GM12878 (cell line): ENCODE data around the gene CBFB. TPM values are rescaled to one million over a fixed set of nuclear protein-coding genes. Genes with fewer than 3 reads are reported as not detected.

Source experiments
- ATAC-seq: fragments of 200-7000 bp; cut with Tn5 transposase; 3 replicates; pipeline ENCODE4 v1.9.1; 2020; ENCODE audit warnings: mild to moderate bottlenecking, moderate library complexity
- BruUV-seq: library from RNA; stranded (reverse); fragments of 400-500 nt; replicated peaks from 2 replicates; lab custom pipeline; 2021; lab: Mats Ljungman, UMichigan
- CTCF ChIA-PET: fragments of 300-600 bp; sonication (Branson Sonifier 250); formaldehyde crosslinking; extraction: SDS; loops from one replicate; lab custom pipeline; 2021; ENCODE audit warnings: inconsistent platforms; lab: Yijun Ruan, JAX
- POLR2A ChIA-PET: fragments of 350-600 bp; formaldehyde crosslinking; extraction: SDS; loops from one replicate; lab custom pipeline; 2021; ENCODE audit warnings: inconsistent platforms; lab: Charles Lee
- RAD21 ChIA-PET: fragments of 300-600 bp; sonication (Branson Sonifier 250); formaldehyde crosslinking; loops from one replicate; lab custom pipeline; 2023; ENCODE audit warnings: antibody characterized with exemption; ENCODE audit not compliant: unreplicated experiment; lab: Charles Lee
- SMC1A ChIA-PET: fragments of 300-600 bp; sonication (Branson Sonifier 250); formaldehyde crosslinking; loops from one replicate; lab custom pipeline; 2023; ENCODE audit not compliant: unreplicated experiment, uncharacterized antibody; lab: Charles Lee
- DNase-seq: peaks from one replicate; pipeline ENCODE4 v3.0.0-alpha.2; 2011; ENCODE audit warnings: low read depth, low spot score
- FAIRE-seq: peaks from 3 replicates; lab custom pipeline; 2011; peaks lifted over from hg19 to GRCh38; lab: Jason Lieb, UNC
- H2AFZ ChIP-seq: 2 replicates; pipeline ENCODE4 v1.6.0; 2011; ENCODE audit warnings: low read depth, low read length, control low read depth; ENCODE audit not compliant: control insufficient read depth
- H3K27ac ChIP-seq: 2 replicates; pipeline ENCODE4 v1.5.1; 2011; ENCODE audit warnings: control low read depth; ENCODE audit not compliant: control insufficient read depth, insufficient read depth
- H3K27me3 ChIP-seq, 2 experiments: replicated peaks in 1 of 2; 2 replicates each; pipeline versions ENCODE4 v1.6.0 to v1.6.1; 2011; ENCODE audit warnings: low read length in 1 of 2; ENCODE audit not compliant: control insufficient read depth in 2 of 2, insufficient read depth in 2 of 2
- H3K36me3 ChIP-seq, 2 experiments: 2 replicates each; pipeline ENCODE4 v1.5.1; 2011; ENCODE audit warnings: low read length in 1 of 2; ENCODE audit not compliant: control insufficient read depth in 2 of 2, insufficient read depth in 2 of 2
- H3K4me1 ChIP-seq: 2 replicates; pipeline ENCODE4 v1.6.1; 2011; ENCODE audit warnings: mild to moderate bottlenecking, low read length, moderate library complexity, mixed read lengths; ENCODE audit not compliant: control insufficient read depth, insufficient read depth
- H3K4me2 ChIP-seq: 2 replicates; pipeline ENCODE4 v1.6.0; 2011; ENCODE audit warnings: control low read depth; ENCODE audit not compliant: control insufficient read depth, insufficient read depth
- H3K4me3 ChIP-seq: fragments of 200-600 bp; sonication (generic); 2 replicates; pipeline ENCODE4 v1.5.1; 2016
- H3K79me2 ChIP-seq: 2 replicates; pipeline ENCODE4 v1.6.0; 2011; ENCODE audit warnings: low read length; ENCODE audit not compliant: control insufficient read depth, insufficient read depth
- H3K9ac ChIP-seq: 2 replicates; pipeline ENCODE4 v1.8.0; 2011; ENCODE audit warnings: low read length, control low read depth, mixed read lengths; ENCODE audit not compliant: control insufficient read depth, insufficient read depth
- H3K9me3 ChIP-seq: replicated peaks from 3 replicates; pipeline ENCODE4 v1.5.1; 2011; ENCODE audit warnings: mild to moderate bottlenecking, low read length; ENCODE audit not compliant: control insufficient read depth, insufficient read depth
- H4K20me1 ChIP-seq: 2 replicates; pipeline ENCODE4 v1.6.0; 2011; ENCODE audit not compliant: control insufficient read depth, insufficient read depth
- ASH2L ChIP-seq: fragments of 300-600, 200-600 bp; sonication (generic); IDR thresholded peaks from 2 replicates; pipeline ENCODE4 v1.6.1; 2017; ENCODE audit warnings: low read depth, mild to moderate bottlenecking, borderline replicate concordance
- BCLAF1 ChIP-seq: fragments of 450-650 bp; IDR thresholded peaks from 2 replicates; pipeline ENCODE4 v1.6.1; 2017; ENCODE audit warnings: antibody characterized with exemption, mild to moderate bottlenecking, moderate library complexity
- BMI1 ChIP-seq: fragments of 450-650 bp; IDR thresholded peaks from 2 replicates; pipeline ENCODE4 v1.6.1; 2016; ENCODE audit warnings: mild to moderate bottlenecking, moderate library complexity, borderline replicate concordance
- CUX1 ChIP-seq: IDR thresholded peaks from 2 replicates; pipeline ENCODE4 v1.6.1; 2012; ENCODE audit warnings: improper control_type of control experiment, low read depth, low read length; ENCODE audit not compliant: insufficient replicate concordance
- E2F4 ChIP-seq: IDR thresholded peaks from 2 replicates; pipeline ENCODE4 v1.6.1; 2012; ENCODE audit warnings: low read depth, low read length, improper control_type of control experiment
- EP300 ChIP-seq, 2 experiments: fragments of 150-350 bp in 1 of 2; IDR thresholded peaks; 2 replicates each; pipeline ENCODE4 v1.6.1; 2011 to 2012; ENCODE audit warnings: low read depth in 2 of 2, low read length in 2 of 2, borderline replicate concordance in 1 of 2, improper control_type of control experiment in 1 of 2, inconsistent platforms in 1 of 2; ENCODE audit not compliant: control insufficient read depth in 1 of 2
- LARP7 ChIP-seq: fragments of 450-650 bp; IDR thresholded peaks from 2 replicates; pipeline ENCODE4 v1.6.1; 2017; ENCODE audit warnings: mild to moderate bottlenecking
- NR2C1 ChIP-seq: fragments of 450-650 bp; IDR thresholded peaks from 2 replicates; pipeline ENCODE4 v1.6.1; 2017; ENCODE audit warnings: antibody characterized with exemption, mild to moderate bottlenecking, moderate library complexity
- POLR2AphosphoS5 ChIP-seq: IDR thresholded peaks from 2 replicates; pipeline ENCODE4 v1.6.1; 2011; ENCODE audit warnings: mild to moderate bottlenecking, low read length, inconsistent platforms
- SPI1 ChIP-seq: IDR thresholded peaks from 2 replicates; pipeline ENCODE4 v1.6.1; 2011; ENCODE audit warnings: low read depth, mild to moderate bottlenecking, low read length, moderate library complexity, borderline replicate concordance; ENCODE audit not compliant: insufficient read depth
- ZNF207 ChIP-seq: fragments of 450-650 bp; IDR thresholded peaks from 2 replicates; pipeline ENCODE4 v1.6.1; 2014; ENCODE audit warnings: antibody characterized with exemption, mild to moderate bottlenecking, borderline replicate concordance
- in situ Hi-C: fragments of 300-500 bp; cut with MboI; formaldehyde crosslinking; loops from 9 replicates; pipeline ENCODE4 v1.14.3; 2018; ENCODE audit warnings: mixed read lengths
- intact Hi-C: fragments of 100-400 bp; cut with micrococcal nuclease; formaldehyde crosslinking; loops from one replicate; pipeline ENCODE4 v1.14.2; 2022; ENCODE audit not compliant: unreplicated experiment
- polyA plus RNA-seq, 11 experiments: library from polyadenylated mRNA; depleted of rRNA in 4 of 11; unstranded in 6 of 11; stranded (reverse) in 5 of 11; fragments of >200 nt; fragmentation: Nextera tagmentation in 4 of 11; fragmentation: Illumina TruSeq in 1 of 11; extraction: Ambion mirVana in 4 of 11; extraction: Trizol in 1 of 11; gene quantifications; 1 replicate in 1 of 11; 2 replicates in 10 of 11; pipeline versions ENCODE4 v1.2.1 to v1.2.3, GENCODE V29; 2011 to 2016; ENCODE audit warnings: inconsistent platforms in 2 of 11, missing spikeins in 2 of 11, low read depth in 1 of 11
- total RNA-seq, 4 experiments: library from RNA; depleted of rRNA in 3 of 4; stranded (reverse); fragments of >200 nt in 3 of 4; fragmentation: Illumina TruSeq in 1 of 4; extraction: Trizol in 1 of 4; gene quantifications; 2 replicates each; pipeline versions ENCODE4 v1.2.1 to v1.2.3, GENCODE V29; 2013 to 2021

Gene CBFB
- total and polyA plus RNA-seq, 10 of the 15 experiments (the other 5 are each of a cell fraction or from before 2014, with no cell fraction given) = 25.3 to 83.8 (median 65.7) TPM

GRCh38 chr16:67086822-67087221 lies 57.9 kb downstream of the CBFB start:
- in situ Hi-C loops (no loop called here), intact Hi-C loops (no loop called here)
- CTCF ChIA-PET = interaction anchor here (1.5 to 2.6 kb wide), 4 partner anchors 9 to 69 kb away, joined by 7 to 11 read pairs (median 7); no protein-coding TSS in a partner anchor
- no peak for TF ChIP-seq LARP7
- no peak for TF ChIP-seq ZNF207
- TF ChIP-seq EP300 (IDR thresholded peaks at IDR 0.05; ENCODE audit: borderline replicate concordance in 1 of 2, control insufficient read depth in 1 of 2, low read depth in 2 of 2, low read length in 2 of 2) = no peak
- no peak for TF ChIP-seq BMI1
- TF ChIP-seq E2F4 = no peak
- TF ChIP-seq ASH2L = no peak
- TF ChIP-seq BCLAF1 = no peak
- TF ChIP-seq NR2C1 = no peak
- no peak for TF ChIP-seq POLR2AphosphoS5
- TF ChIP-seq SPI1 = no peak
- no peak for TF ChIP-seq CUX1
- POLR2A ChIA-PET = interaction anchor here (0.6 to 1.3 kb wide), 4 partner anchors 20 to 59 kb away, joined by 3 to 4 read pairs (median 3); no protein-coding TSS in a partner anchor
- H3K9me3 ChIP-seq = no peaks in the 10 kb centered on the region
- FAIRE-seq (no peak), DNase-seq (no peak), ATAC-seq (no peak)
- H3K36me3 ChIP-seq = peaks cover 2 to 4% of the 10 kb centered on the region in 2 experiments; a peak in 3 of 4 replicates
- no peak overlapping the region for H3K9ac ChIP-seq
- H3K27ac ChIP-seq = no peak overlapping the region
- BruUV-seq = no TSS peak
- SMC1A ChIA-PET = interaction anchor here (0.8 to 1.7 kb wide), 5 partner anchors 13 to 59 kb away, joined by 3 to 6 read pairs (median 3); no protein-coding TSS in a partner anchor
- RAD21 ChIA-PET = interaction anchor here (0.6 to 1.3 kb wide), 2 partner anchors 33 to 69 kb away, joined by 3 read pairs; no protein-coding TSS in a partner anchor
- no peak overlapping the region for H2AFZ ChIP-seq
- peaks cover 28% of the 10 kb centered on the region for H3K4me1 ChIP-seq
- no peak overlapping the region for H3K4me2 ChIP-seq
- H3K79me2 ChIP-seq = peaks cover 3% of the 10 kb centered on the region
- no peak overlapping the region for H3K4me3 ChIP-seq
- no peaks in the 10 kb centered on the region for H3K27me3 ChIP-seq
- H4K20me1 ChIP-seq = no peaks in the 10 kb centered on the region
